ENCODE measurements around the gene LPA. TPM values are rescaled to one million over a fixed set of nuclear protein-coding genes. Genes with fewer than 3 reads are reported as not detected.
A peak's percentile ranks its signal among the peaks of the same experiment; 100 is the strongest.
"Not testable (repeated sequence)": the region's sequence is repeated elsewhere in the genome, so short reads cannot be mapped to it uniquely, and the experiment has no call there.

The LPA gene
- total and polyA plus RNA-seq, 2 of the 13 experiments (the other 11 are each of a cell fraction or from before 2014, with no cell fraction given), result not detected

DNA sequence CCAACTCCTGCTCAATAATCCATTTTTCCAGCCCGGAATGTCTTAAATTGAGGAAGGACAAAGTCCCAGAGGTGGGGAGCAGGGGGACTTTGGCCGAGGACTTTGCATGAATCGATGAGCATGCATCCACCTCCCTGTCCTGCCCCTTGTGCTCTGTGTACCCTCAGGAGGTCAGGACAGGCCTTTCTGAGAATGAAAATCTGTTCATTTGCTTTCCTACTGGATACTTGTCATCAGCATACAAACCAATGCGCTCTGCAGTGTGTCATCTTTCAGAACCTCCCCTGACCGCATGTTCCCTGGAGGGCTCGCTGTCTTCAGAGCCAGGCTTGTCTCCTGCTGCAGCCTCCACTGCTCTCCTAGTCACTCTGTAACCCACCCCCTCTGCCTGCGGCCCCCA, 40.6 kb upstream of the LPA start (continued):
- TF ChIP-seq, protein P1, sequence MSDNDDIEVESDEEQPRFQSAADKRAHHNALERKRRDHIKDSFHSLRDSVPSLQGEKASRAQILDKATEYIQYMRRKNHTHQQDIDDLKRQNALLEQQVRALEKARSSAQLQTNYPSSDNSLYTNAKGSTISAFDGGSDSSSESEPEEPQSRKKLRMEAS (IDR thresholded peaks at IDR 0.05), result peak; percentile 75; the same call in 1 of the 2 replicates
- TF ChIP-seq GFI1 (CRISPR knock-in tag; IDR thresholded peaks at IDR 0.05; ENCODE audit: borderline replicate concordance), result peak; percentile 97
- peak; percentile 73; the same call in 1 of the 2 replicates for TF ChIP-seq BORCS8-MEF2B (CRISPR knock-in tag; IDR thresholded peaks at IDR 0.05)
- peak; percentile 66; the same call in 1 of the 2 replicates for TF ChIP-seq FOXJ3 (CRISPR knock-in tag; IDR thresholded peaks at IDR 0.05; ENCODE audit: borderline replicate concordance)
- TF ChIP-seq ZNF772 (CRISPR knock-in tag; IDR thresholded peaks at IDR 0.05), result peak; percentile 89; the same call in 1 of the 2 replicates
- TF ChIP-seq LCORL (IDR thresholded peaks at IDR 0.05), result peak; percentile 76
- peak; percentile 95 for TF ChIP-seq LCORL (CRISPR knock-in tag; IDR thresholded peaks at IDR 0.05)
- peak; percentile 62; the same call in 1 of the 2 replicates for TF ChIP-seq ZMYM3 (CRISPR knock-in tag; IDR thresholded peaks at IDR 0.05)
- TF ChIP-seq MTA1 (CRISPR knock-in tag; IDR thresholded peaks at IDR 0.05; ENCODE audit: borderline replicate concordance), result peak; percentile 86; the same call in 1 of the 2 replicates
- TF ChIP-seq, protein P2, sequence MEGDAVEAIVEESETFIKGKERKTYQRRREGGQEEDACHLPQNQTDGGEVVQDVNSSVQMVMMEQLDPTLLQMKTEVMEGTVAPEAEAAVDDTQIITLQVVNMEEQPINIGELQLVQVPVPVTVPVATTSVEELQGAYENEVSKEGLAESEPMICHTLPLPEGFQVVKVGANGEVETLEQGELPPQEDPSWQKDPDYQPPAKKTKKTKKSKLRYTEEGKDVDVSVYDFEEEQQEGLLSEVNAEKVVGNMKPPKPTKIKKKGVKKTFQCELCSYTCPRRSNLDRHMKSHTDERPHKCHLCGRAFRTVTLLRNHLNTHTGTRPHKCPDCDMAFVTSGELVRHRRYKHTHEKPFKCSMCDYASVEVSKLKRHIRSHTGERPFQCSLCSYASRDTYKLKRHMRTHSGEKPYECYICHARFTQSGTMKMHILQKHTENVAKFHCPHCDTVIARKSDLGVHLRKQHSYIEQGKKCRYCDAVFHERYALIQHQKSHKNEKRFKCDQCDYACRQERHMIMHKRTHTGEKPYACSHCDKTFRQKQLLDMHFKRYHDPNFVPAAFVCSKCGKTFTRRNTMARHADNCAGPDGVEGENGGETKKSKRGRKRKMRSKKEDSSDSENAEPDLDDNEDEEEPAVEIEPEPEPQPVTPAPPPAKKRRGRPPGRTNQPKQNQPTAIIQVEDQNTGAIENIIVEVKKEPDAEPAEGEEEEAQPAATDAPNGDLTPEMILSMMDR (CRISPR knock-in tag; IDR thresholded peaks at IDR 0.05), result peak; percentile 31
- 0 out of 2 replicates have a peak, but pooled peaks have one; percentile 31 for TF ChIP-seq ZBTB7A (CRISPR knock-in tag; IDR thresholded peaks at IDR 0.05)
- TF ChIP-seq HOXA3 (CRISPR knock-in tag; IDR thresholded peaks at IDR 0.05), result peak; percentile 77; the same call in 1 of the 2 replicates
- TF ChIP-seq, protein P3, sequence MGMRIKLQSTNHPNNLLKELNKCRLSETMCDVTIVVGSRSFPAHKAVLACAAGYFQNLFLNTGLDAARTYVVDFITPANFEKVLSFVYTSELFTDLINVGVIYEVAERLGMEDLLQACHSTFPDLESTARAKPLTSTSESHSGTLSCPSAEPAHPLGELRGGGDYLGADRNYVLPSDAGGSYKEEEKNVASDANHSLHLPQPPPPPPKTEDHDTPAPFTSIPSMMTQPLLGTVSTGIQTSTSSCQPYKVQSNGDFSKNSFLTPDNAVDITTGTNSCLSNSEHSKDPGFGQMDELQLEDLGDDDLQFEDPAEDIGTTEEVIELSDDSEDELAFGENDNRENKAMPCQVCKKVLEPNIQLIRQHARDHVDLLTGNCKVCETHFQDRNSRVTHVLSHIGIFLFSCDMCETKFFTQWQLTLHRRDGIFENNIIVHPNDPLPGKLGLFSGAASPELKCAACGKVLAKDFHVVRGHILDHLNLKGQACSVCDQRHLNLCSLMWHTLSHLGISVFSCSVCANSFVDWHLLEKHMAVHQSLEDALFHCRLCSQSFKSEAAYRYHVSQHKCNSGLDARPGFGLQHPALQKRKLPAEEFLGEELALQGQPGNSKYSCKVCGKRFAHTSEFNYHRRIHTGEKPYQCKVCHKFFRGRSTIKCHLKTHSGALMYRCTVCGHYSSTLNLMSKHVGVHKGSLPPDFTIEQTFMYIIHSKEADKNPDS (CRISPR knock-in tag; IDR thresholded peaks at IDR 0.05), result peak; percentile 48; the same call in 1 of the 2 replicates
- TF ChIP-seq, protein P4, sequence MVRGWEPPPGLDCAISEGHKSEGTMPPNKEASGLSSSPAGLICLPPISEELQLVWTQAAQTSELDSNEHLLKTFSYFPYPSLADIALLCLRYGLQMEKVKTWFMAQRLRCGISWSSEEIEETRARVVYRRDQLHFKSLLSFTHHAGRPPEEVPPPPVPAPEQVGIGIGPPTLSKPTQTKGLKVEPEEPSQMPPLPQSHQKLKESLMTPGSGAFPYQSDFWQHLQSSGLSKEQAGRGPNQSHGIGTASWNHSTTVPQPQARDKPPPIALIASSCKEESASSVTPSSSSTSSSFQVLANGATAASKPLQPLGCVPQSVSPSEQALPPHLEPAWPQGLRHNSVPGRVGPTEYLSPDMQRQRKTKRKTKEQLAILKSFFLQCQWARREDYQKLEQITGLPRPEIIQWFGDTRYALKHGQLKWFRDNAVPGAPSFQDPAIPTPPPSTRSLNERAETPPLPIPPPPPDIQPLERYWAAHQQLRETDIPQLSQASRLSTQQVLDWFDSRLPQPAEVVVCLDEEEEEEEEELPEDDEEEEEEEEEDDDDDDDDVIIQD (CRISPR knock-in tag; IDR thresholded peaks at IDR 0.05; ENCODE audit: low read depth), result peak; percentile 82; the same call in 1 of the 2 replicates
- TF ChIP-seq ZFY (CRISPR knock-in tag; IDR thresholded peaks at IDR 0.05), result peak; percentile 22; the same call in 1 of the 2 replicates
- TF ChIP-seq, protein P5, sequence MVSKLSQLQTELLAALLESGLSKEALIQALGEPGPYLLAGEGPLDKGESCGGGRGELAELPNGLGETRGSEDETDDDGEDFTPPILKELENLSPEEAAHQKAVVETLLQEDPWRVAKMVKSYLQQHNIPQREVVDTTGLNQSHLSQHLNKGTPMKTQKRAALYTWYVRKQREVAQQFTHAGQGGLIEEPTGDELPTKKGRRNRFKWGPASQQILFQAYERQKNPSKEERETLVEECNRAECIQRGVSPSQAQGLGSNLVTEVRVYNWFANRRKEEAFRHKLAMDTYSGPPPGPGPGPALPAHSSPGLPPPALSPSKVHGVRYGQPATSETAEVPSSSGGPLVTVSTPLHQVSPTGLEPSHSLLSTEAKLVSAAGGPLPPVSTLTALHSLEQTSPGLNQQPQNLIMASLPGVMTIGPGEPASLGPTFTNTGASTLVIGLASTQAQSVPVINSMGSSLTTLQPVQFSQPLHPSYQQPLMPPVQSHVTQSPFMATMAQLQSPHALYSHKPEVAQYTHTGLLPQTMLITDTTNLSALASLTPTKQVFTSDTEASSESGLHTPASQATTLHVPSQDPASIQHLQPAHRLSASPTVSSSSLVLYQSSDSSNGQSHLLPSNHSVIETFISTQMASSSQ (IDR thresholded peaks at IDR 0.05; ENCODE audit: low read depth), result peak; percentile 55; the same call in 1 of the 2 replicates
- TF ChIP-seq, protein P5 (CRISPR knock-in tag; IDR thresholded peaks at IDR 0.05; ENCODE audit: borderline replicate concordance), result not testable (repeated sequence)
- TF ChIP-seq, protein P6, sequence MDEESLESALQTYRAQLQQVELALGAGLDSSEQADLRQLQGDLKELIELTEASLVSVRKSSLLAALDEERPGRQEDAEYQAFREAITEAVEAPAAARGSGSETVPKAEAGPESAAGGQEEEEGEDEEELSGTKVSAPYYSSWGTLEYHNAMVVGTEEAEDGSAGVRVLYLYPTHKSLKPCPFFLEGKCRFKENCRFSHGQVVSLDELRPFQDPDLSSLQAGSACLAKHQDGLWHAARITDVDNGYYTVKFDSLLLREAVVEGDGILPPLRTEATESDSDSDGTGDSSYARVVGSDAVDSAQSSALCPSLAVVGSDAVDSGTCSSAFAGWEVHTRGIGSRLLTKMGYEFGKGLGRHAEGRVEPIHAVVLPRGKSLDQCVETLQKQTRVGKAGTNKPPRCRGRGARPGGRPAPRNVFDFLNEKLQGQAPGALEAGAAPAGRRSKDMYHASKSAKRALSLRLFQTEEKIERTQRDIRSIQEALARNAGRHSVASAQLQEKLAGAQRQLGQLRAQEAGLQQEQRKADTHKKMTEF (CRISPR knock-in tag; IDR thresholded peaks at IDR 0.05), result peak; percentile 44; the same call in 1 of the 2 replicates
